Stomach (tissue), 4 donors: ENCODE data around the gene CD3G.

Experiments used
- EP300 ChIP-seq: sonication (generic); formaldehyde crosslinking; IDR thresholded peaks from one replicate; pipeline ENCODE4 v1.6.1; 2017; ENCODE audit warnings: antibody characterized with exemption
- POLR2A ChIP-seq, 4 donors: fragments of 450-650 bp; IDR thresholded peaks; one replicate each; pipeline ENCODE4 v1.6.1; 2016; ENCODE audit warnings: antibody characterized with exemption in 4 of 4, control low read depth in 2 of 4, mild to moderate bottlenecking in 1 of 4, moderate library complexity in 1 of 4
- POLR2AphosphoS5 ChIP-seq, 3 donors: sonication (generic); formaldehyde crosslinking; IDR thresholded peaks; one replicate each; pipeline ENCODE4 v1.6.1; 2016; ENCODE audit warnings: antibody characterized with exemption in 3 of 3
- TF ChIP-seq, protein P1 (sequence below), 7 experiments: fragments of 450-650 bp in 4 of 7; fragments of 200-600 bp in 3 of 7; sonication (generic) in 3 of 7; IDR thresholded peaks; one replicate each; pipeline ENCODE4 v1.5.1; 2016 to 2019; ENCODE audit warnings: antibody characterized with exemption in 7 of 7, control low read depth in 2 of 7, mild to moderate bottlenecking in 1 of 7

DNA sequence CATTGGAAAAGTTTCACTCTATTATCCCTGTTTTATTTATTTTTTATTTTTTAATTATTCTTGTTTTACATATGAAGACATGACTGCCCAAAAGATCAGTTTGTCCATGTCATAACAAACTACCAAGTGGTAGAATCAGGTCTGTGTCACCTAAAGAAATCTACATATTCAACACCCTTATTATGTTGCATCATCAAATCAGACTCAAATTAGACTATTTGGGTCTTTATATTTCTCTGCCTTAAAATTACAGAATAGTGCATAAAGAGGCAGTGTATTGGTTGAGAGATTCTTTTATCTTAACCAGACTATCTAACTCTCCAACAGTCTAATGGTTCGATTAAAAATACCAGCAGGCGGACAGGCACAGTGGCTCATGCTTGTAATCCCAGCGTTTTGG is 38.8 kb downstream of the CD3G start:
- TF ChIP-seq, protein P1, sequence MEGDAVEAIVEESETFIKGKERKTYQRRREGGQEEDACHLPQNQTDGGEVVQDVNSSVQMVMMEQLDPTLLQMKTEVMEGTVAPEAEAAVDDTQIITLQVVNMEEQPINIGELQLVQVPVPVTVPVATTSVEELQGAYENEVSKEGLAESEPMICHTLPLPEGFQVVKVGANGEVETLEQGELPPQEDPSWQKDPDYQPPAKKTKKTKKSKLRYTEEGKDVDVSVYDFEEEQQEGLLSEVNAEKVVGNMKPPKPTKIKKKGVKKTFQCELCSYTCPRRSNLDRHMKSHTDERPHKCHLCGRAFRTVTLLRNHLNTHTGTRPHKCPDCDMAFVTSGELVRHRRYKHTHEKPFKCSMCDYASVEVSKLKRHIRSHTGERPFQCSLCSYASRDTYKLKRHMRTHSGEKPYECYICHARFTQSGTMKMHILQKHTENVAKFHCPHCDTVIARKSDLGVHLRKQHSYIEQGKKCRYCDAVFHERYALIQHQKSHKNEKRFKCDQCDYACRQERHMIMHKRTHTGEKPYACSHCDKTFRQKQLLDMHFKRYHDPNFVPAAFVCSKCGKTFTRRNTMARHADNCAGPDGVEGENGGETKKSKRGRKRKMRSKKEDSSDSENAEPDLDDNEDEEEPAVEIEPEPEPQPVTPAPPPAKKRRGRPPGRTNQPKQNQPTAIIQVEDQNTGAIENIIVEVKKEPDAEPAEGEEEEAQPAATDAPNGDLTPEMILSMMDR (IDR thresholded peaks at IDR 0.05): no peak
- TF ChIP-seq POLR2A (IDR thresholded peaks at IDR 0.05): no peak
- TF ChIP-seq POLR2AphosphoS5 (IDR thresholded peaks at IDR 0.05): no peak
- TF ChIP-seq EP300: no peak
